Measurements from ENCODE around the gene TIMP3.

TIMP3 gene

DNA sequence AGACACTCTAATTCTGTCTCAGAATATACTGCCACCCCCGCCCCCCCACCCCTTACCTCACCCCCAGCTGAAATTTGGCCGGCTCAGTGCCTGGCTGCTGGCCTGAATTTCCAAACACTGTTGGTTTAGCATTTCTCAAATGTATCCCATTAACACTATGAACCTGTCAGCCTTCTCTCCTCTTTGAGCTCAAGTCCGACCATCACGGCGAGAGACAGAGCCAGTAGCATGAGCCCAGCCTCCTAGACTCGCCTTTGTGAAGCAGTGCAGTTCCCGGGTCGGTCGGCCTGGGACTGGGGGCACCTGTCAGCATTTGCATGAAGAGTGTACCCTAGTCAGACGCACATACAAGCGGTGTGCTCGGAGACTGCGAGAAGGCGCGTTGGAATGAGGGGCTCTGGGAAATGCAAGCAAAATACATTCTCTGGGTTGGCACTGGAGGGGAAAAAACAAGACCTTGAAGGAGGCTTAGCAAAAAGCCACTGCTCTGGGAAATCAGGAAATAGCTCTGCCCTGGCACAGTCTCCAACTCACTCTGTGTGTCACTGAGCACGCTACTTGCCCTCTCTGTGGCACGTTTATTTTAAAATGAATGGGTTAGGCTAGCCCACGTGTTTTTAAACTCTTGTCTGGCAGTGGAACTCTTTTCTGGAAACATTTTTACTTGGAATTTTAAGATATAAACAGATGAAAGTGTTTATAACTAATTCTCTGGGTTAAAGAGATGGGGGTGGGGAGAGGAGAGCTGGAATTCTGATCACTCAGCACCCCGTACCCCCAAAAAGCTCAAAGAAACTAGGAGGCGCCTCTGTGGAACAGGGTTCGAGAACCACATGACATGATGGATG, 108.3 kb downstream of the TIMP3 start:
- no peak overlapping the region for H3K27ac ChIP-seq
- TF ChIP-seq, protein P1, sequence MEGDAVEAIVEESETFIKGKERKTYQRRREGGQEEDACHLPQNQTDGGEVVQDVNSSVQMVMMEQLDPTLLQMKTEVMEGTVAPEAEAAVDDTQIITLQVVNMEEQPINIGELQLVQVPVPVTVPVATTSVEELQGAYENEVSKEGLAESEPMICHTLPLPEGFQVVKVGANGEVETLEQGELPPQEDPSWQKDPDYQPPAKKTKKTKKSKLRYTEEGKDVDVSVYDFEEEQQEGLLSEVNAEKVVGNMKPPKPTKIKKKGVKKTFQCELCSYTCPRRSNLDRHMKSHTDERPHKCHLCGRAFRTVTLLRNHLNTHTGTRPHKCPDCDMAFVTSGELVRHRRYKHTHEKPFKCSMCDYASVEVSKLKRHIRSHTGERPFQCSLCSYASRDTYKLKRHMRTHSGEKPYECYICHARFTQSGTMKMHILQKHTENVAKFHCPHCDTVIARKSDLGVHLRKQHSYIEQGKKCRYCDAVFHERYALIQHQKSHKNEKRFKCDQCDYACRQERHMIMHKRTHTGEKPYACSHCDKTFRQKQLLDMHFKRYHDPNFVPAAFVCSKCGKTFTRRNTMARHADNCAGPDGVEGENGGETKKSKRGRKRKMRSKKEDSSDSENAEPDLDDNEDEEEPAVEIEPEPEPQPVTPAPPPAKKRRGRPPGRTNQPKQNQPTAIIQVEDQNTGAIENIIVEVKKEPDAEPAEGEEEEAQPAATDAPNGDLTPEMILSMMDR (conservative IDR thresholded peaks at IDR 0.05) = no peak

DNA sequence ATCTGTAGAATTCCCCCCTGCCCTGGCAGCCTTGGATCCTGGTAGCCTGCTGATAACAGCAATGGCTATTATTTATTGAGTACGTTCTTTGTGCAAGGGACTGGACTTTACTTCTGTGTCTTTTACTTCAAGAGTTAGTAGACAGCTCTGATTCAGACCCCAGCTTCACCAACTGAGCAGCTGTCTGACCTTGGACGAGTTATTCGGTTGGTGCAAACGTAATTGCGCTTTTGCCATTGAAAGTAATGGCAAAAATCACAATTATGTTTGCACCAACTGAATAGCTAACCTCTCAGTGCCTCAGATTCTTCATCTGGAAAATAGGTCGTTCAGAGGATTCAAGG, 108.9 kb downstream of the TIMP3 start:
- TF ChIP-seq, protein P1 (conservative IDR thresholded peaks at IDR 0.05) = no peak
- H3K27ac ChIP-seq = no peak overlapping the region

DNA sequence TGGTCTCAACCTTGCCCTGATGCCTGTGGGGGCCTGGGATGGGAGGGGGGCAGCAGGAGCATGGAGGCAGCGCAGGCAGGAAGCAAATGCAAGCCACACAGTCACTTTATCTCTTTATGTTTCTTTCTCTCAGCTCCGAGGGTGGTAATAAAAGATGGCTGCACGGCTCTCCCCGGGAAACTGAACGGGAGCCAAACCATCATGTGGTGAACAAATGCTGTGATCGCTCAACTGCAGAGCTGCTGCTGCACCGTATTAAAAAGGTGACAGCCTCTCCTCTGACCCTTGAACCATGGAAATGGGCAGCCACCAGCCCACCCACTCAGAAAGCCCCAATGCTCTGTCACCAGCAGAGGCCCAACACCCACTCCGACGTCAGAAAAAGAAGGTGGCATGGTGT, 110.0 kb downstream of the TIMP3 start:
- no peak overlapping the region for H3K27ac ChIP-seq
- TF ChIP-seq, protein P1 (conservative IDR thresholded peaks at IDR 0.05) = no peak

All from VCaP (cell line).